GM23248 (cell line): ENCODE measurements around the gene MSL3B.

ENCODE experiments used
- EZH2 ChIP-seq: fragments of 200-600 bp; sonication (generic); IDR thresholded peaks from 2 replicates; pipeline ENCODE4 v1.6.1; 2018; ENCODE audit warnings: antibody characterized with exemption, mild to moderate bottlenecking; ENCODE audit not compliant: insufficient read depth, poor library complexity, severe bottlenecking
- EZH2phosphoT487 ChIP-seq: fragments of 200-600 bp; sonication (generic); IDR thresholded peaks from 2 replicates; pipeline ENCODE4 v1.6.1; 2018; ENCODE audit warnings: antibody characterized with exemption, moderate library complexity, mild to moderate bottlenecking, low read depth; ENCODE audit not compliant: insufficient read depth

DNA sequence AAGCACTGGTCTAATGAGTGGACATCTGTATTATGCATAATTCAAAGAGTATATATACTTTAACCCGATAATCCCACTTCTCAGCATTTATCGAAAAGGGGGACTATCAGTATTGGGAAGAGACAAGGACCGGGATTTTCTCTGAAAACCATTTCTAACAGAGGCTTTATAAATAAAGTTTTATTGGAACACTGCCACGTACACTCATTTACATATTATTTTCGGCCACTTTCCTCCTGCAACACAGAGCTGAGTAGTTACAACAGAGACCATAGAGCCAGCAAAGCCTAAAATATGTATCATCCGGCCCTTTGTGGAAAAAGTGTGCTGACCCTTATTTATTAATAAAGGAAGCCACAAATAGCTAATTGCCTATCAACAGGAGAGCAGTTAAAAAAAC, 17.0 kb downstream of the MSL3B start:
- no peak for TF ChIP-seq EZH2
- TF ChIP-seq EZH2phosphoT487, result no peak
